K562 (cell line): ENCODE data around the gene RNH1. TPM values are rescaled to one million over a fixed set of nuclear protein-coding genes. Genes with fewer than 3 reads are reported as not detected.

ENCODE experiments used
- ATF7 ChIP-seq: fragments of 450-650 bp; IDR thresholded peaks from 2 replicates; pipeline ENCODE4 v1.7.1; 2014; ENCODE audit warnings: mild to moderate bottlenecking, moderate library complexity
- CBX1 ChIP-seq: sonication (generic); IDR thresholded peaks from 2 replicates; pipeline ENCODE4 v1.6.1; 2016; ENCODE audit warnings: antibody characterized with exemption, low read depth, mild to moderate bottlenecking
- HDAC2 ChIP-seq: fragments of 450-650 bp; IDR thresholded peaks from 2 replicates; pipeline ENCODE4 v1.6.1; 2016; ENCODE audit warnings: mild to moderate bottlenecking
- PHF20 ChIP-seq: fragments of 450-650 bp; IDR thresholded peaks from 2 replicates; pipeline ENCODE4 v1.6.1; 2018; ENCODE audit not compliant: partially characterized antibody
- POLR2AphosphoS5 ChIP-seq: IDR thresholded peaks from 2 replicates; pipeline ENCODE4 v1.6.1; 2011; ENCODE audit warnings: mild to moderate bottlenecking, low read depth, low read length, moderate library complexity; ENCODE audit not compliant: control insufficient read depth, insufficient read depth
- RFX1 ChIP-seq: fragments of 450-650 bp; IDR thresholded peaks from 2 replicates; pipeline ENCODE4 v1.6.1; 2016; ENCODE audit warnings: mild to moderate bottlenecking, moderate library complexity
- RNF2 ChIP-seq: sonication (generic); IDR thresholded peaks from 2 replicates; pipeline ENCODE4 v1.6.1; 2016
- ZNF224 ChIP-seq: sonication (generic); formaldehyde crosslinking; IDR thresholded peaks from 2 replicates; pipeline ENCODE4 v1.8.0; 2022; ENCODE audit warnings: mild to moderate bottlenecking, missing genetic modification reagents
- ZNF282 ChIP-seq: sonication (generic); formaldehyde crosslinking; IDR thresholded peaks from 2 replicates; pipeline ENCODE4 v1.8.1; 2023; ENCODE audit warnings: missing genetic modification reagents
- ZNF316 ChIP-seq: fragments of 450-650 bp; IDR thresholded peaks from 2 replicates; pipeline ENCODE4 v1.6.1; 2016
- polyA plus RNA-seq, 8 experiments: library from polyadenylated mRNA; depleted of rRNA in 4 of 8; stranded (reverse) in 5 of 8; unstranded in 3 of 8; fragments of >200 nt; fragmentation: Nextera tagmentation in 2 of 8; fragmentation: Illumina TruSeq in 1 of 8; extraction: Ambion mirVana in 2 of 8; extraction: Trizol in 1 of 8; gene quantifications; 2 replicates each; pipeline versions ENCODE4 v1.2.1 to v1.2.3, GENCODE V29; 2011 to 2014; ENCODE audit warnings: inconsistent platforms in 1 of 8, missing spikeins in 1 of 8
- total RNA-seq, 7 experiments: library from RNA; depleted of rRNA in 6 of 7; stranded (reverse); fragments of >200 nt in 6 of 7; fragmentation: Illumina TruSeq in 2 of 7; extraction: Trizol in 2 of 7; gene quantifications; 2 replicates each; pipeline versions ENCODE4 v1.2.1 to v1.2.3, GENCODE V29; 2011 to 2021; ENCODE audit warnings: low replicate concordance in 1 of 7
- TF ChIP-seq, protein P1 (sequence below), 2 experiments: IDR thresholded peaks; 2 replicates each; pipeline ENCODE4 v1.6.1; 2012; ENCODE audit warnings: improper control_type of control experiment in 2 of 2, low read depth in 2 of 2, low read length in 2 of 2, borderline replicate concordance in 1 of 2
- TF ChIP-seq, protein P2 (sequence below): fragments of 450-650 bp; IDR thresholded peaks from 2 replicates; pipeline ENCODE4 v1.6.1; 2016; ENCODE audit warnings: mild to moderate bottlenecking, moderate library complexity
- TF ChIP-seq, protein P3 (sequence below): fragments of 450-650 bp; formaldehyde crosslinking; IDR thresholded peaks from 2 replicates; pipeline ENCODE4 v1.4.0; 2020; ENCODE audit warnings: mild to moderate bottlenecking, moderate library complexity

RNH1 gene
- total and polyA plus RNA-seq, 9 of the 15 experiments (the other 6 are each of a cell fraction or from before 2014, with no cell fraction given), result 2.5 to 160 (median 44.3) TPM

DNA sequence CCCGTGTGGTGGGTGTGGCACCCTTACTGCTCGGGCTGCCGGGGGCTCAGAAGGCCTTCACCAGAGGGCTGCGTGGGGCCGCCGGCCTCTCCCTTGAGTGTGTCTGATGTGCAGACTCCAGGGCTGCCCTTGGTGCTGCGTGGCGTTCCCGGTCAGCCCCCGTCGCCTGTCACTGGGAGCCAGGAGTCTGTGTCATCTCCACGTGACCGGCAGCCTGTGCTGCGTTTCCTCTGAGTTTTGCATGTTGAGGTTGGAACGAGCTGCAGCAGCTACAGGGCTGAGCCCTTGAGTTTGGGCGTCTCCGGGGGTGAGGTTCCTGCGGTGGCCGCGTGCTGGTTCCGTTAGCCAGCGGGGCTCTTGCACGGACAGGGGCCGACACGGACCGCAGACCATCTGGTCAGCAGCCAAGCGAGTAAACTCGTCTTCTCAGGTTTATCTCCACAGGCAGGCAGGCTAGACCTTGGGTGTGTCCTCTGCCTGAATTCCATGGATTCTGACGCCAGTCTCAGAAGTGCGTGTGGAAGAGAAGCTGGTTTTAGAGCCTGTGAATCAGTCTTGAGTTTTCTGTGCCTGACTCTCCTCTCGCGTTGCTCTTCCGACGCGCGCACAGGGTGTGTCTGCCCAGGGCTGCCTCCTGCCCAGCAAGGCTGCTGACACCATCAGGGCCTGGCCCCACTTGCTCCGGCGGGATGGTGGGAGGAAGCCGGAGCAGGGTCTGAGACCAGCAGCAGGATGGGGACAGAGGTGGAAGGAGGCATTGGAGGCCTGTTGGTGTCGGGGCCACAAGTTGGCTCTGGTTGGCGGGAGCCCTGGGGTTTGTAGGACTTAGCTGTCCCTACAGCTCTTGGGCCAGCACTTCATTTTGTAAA lies 46.5 kb downstream of the RNH1 start (continued):
- TF ChIP-seq, protein P1, sequence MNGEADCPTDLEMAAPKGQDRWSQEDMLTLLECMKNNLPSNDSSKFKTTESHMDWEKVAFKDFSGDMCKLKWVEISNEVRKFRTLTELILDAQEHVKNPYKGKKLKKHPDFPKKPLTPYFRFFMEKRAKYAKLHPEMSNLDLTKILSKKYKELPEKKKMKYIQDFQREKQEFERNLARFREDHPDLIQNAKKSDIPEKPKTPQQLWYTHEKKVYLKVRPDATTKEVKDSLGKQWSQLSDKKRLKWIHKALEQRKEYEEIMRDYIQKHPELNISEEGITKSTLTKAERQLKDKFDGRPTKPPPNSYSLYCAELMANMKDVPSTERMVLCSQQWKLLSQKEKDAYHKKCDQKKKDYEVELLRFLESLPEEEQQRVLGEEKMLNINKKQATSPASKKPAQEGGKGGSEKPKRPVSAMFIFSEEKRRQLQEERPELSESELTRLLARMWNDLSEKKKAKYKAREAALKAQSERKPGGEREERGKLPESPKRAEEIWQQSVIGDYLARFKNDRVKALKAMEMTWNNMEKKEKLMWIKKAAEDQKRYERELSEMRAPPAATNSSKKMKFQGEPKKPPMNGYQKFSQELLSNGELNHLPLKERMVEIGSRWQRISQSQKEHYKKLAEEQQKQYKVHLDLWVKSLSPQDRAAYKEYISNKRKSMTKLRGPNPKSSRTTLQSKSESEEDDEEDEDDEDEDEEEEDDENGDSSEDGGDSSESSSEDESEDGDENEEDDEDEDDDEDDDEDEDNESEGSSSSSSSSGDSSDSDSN (IDR thresholded peaks at IDR 0.05; ENCODE audit: borderline replicate concordance in 1 of 2, low read depth in 2 of 2, low read length in 2 of 2), result peak; percentile 95 to 99; a peak in 3 of 4 replicates
- TF ChIP-seq HDAC2, result peak; percentile 74; the same call in 1 of the 2 replicates
- TF ChIP-seq, protein P2, sequence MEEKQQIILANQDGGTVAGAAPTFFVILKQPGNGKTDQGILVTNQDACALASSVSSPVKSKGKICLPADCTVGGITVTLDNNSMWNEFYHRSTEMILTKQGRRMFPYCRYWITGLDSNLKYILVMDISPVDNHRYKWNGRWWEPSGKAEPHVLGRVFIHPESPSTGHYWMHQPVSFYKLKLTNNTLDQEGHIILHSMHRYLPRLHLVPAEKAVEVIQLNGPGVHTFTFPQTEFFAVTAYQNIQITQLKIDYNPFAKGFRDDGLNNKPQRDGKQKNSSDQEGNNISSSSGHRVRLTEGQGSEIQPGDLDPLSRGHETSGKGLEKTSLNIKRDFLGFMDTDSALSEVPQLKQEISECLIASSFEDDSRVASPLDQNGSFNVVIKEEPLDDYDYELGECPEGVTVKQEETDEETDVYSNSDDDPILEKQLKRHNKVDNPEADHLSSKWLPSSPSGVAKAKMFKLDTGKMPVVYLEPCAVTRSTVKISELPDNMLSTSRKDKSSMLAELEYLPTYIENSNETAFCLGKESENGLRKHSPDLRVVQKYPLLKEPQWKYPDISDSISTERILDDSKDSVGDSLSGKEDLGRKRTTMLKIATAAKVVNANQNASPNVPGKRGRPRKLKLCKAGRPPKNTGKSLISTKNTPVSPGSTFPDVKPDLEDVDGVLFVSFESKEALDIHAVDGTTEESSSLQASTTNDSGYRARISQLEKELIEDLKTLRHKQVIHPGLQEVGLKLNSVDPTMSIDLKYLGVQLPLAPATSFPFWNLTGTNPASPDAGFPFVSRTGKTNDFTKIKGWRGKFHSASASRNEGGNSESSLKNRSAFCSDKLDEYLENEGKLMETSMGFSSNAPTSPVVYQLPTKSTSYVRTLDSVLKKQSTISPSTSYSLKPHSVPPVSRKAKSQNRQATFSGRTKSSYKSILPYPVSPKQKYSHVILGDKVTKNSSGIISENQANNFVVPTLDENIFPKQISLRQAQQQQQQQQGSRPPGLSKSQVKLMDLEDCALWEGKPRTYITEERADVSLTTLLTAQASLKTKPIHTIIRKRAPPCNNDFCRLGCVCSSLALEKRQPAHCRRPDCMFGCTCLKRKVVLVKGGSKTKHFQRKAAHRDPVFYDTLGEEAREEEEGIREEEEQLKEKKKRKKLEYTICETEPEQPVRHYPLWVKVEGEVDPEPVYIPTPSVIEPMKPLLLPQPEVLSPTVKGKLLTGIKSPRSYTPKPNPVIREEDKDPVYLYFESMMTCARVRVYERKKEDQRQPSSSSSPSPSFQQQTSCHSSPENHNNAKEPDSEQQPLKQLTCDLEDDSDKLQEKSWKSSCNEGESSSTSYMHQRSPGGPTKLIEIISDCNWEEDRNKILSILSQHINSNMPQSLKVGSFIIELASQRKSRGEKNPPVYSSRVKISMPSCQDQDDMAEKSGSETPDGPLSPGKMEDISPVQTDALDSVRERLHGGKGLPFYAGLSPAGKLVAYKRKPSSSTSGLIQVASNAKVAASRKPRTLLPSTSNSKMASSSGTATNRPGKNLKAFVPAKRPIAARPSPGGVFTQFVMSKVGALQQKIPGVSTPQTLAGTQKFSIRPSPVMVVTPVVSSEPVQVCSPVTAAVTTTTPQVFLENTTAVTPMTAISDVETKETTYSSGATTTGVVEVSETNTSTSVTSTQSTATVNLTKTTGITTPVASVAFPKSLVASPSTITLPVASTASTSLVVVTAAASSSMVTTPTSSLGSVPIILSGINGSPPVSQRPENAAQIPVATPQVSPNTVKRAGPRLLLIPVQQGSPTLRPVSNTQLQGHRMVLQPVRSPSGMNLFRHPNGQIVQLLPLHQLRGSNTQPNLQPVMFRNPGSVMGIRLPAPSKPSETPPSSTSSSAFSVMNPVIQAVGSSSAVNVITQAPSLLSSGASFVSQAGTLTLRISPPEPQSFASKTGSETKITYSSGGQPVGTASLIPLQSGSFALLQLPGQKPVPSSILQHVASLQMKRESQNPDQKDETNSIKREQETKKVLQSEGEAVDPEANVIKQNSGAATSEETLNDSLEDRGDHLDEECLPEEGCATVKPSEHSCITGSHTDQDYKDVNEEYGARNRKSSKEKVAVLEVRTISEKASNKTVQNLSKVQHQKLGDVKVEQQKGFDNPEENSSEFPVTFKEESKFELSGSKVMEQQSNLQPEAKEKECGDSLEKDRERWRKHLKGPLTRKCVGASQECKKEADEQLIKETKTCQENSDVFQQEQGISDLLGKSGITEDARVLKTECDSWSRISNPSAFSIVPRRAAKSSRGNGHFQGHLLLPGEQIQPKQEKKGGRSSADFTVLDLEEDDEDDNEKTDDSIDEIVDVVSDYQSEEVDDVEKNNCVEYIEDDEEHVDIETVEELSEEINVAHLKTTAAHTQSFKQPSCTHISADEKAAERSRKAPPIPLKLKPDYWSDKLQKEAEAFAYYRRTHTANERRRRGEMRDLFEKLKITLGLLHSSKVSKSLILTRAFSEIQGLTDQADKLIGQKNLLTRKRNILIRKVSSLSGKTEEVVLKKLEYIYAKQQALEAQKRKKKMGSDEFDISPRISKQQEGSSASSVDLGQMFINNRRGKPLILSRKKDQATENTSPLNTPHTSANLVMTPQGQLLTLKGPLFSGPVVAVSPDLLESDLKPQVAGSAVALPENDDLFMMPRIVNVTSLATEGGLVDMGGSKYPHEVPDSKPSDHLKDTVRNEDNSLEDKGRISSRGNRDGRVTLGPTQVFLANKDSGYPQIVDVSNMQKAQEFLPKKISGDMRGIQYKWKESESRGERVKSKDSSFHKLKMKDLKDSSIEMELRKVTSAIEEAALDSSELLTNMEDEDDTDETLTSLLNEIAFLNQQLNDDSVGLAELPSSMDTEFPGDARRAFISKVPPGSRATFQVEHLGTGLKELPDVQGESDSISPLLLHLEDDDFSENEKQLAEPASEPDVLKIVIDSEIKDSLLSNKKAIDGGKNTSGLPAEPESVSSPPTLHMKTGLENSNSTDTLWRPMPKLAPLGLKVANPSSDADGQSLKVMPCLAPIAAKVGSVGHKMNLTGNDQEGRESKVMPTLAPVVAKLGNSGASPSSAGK, result peak; percentile 92
- no peak for TF ChIP-seq ZNF224 (CRISPR knock-in tag)
- TF ChIP-seq ZNF282, result 0 out of 2 replicates have a peak, but pooled peaks have one; percentile 41
- peak; percentile 87 for TF ChIP-seq RNF2
- TF ChIP-seq CBX1, result 0 out of 2 replicates have a peak, but pooled peaks have one; percentile 53
- no peak for TF ChIP-seq PHF20
- TF ChIP-seq ZNF316, result no peak
- no peak for TF ChIP-seq RFX1
- TF ChIP-seq, protein P3, sequence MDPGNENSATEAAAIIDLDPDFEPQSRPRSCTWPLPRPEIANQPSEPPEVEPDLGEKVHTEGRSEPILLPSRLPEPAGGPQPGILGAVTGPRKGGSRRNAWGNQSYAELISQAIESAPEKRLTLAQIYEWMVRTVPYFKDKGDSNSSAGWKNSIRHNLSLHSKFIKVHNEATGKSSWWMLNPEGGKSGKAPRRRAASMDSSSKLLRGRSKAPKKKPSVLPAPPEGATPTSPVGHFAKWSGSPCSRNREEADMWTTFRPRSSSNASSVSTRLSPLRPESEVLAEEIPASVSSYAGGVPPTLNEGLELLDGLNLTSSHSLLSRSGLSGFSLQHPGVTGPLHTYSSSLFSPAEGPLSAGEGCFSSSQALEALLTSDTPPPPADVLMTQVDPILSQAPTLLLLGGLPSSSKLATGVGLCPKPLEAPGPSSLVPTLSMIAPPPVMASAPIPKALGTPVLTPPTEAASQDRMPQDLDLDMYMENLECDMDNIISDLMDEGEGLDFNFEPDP (CRISPR knock-in tag), result no peak
- peak; percentile 91 for TF ChIP-seq ATF7
- TF ChIP-seq POLR2AphosphoS5, result peak; percentile 48
